ENCODE measurements around the gene LAPTM5. TPM values are rescaled to one million over a fixed set of nuclear protein-coding genes. Genes with fewer than 3 reads are reported as not detected.
A peak's percentile ranks its signal among the peaks of the same experiment; 100 is the strongest.

Gene LAPTM5
- total and polyA plus RNA-seq, 2 donors (not counting 1 experiment from before 2014, with no cell fraction given), result 1,384 to 1,519 TPM

- Mint-ChIP-seq H3K4me3 (peak overlapping the region; percentile 92), H3K27me3 (no peaks in the 10 kb centered on the region), H3K9me3 (ENCODE audit: insufficient read depth) (no peaks in the 10 kb centered on the region), H3K4me1 (peaks cover 80% of the 10 kb centered on the region), H3K27ac (peak overlapping the region; percentile 97)
- H3K4me2 ChIP-seq (replicated peaks; ENCODE audit: low read depth, low read length, poor library complexity, severe bottlenecking), result peak overlapping the region; percentile 94
- no peaks in the 10 kb centered on the region for H3K27me3 ChIP-seq (replicated peaks in 1 of 4; ENCODE audit: control extremely low read depth in 1 of 4, control insufficient read depth in 3 of 4, insufficient read depth in 4 of 4, low read length in 3 of 4)
- H3K9me3 ChIP-seq (ENCODE audit: control extremely low read depth in 1 of 3, control insufficient read depth in 2 of 3, insufficient read depth in 1 of 3, low read length in 2 of 3), result no peaks in the 10 kb centered on the region
- peaks cover 0 to 68% of the 10 kb centered on the region in 2 experiments for H3K36me3 ChIP-seq (replicated peaks in 1 of 2; ENCODE audit: control extremely low read depth in 1 of 2, control insufficient read depth in 1 of 2, extremely low read depth in 1 of 2, insufficient read depth in 2 of 2, low read length in 1 of 2)
- CTCF ChIA-PET, result interaction anchor here (17.4 to 38.6 kb wide), 3 partner anchors 1 to 27 kb away, joined by 312 to 769 read pairs (median 769); partner anchors contain the start of genes LAPTM5 and MATN1
- H2AFZ ChIP-seq (ENCODE audit: insufficient read depth, low read depth, low read length, poor library complexity, severe bottlenecking), result no peak overlapping the region
- POLR2A ChIA-PET, result interaction anchor here (0.6 to 10.3 kb wide), 8 partner anchors 8 to 1793 kb away, joined by 4 to 152 read pairs (median 14); no protein-coding TSS in a partner anchor
- H3K4me3 ChIP-seq (ENCODE audit: control extremely low read depth in 1 of 5, extremely low read depth in 1 of 5, insufficient read depth in 1 of 5, low read depth in 2 of 5, low read length in 4 of 5), result peak overlapping the region; percentile 80 to 97 (median 95)
- peaks cover 52% of the 10 kb centered on the region for H4K20me1 ChIP-seq (ENCODE audit: control insufficient read depth, insufficient read depth, low read length, poor library complexity, severe bottlenecking)
- peak overlapping the region; percentile 98 for H3K9ac ChIP-seq (ENCODE audit: low read length)
- 27% methylated on average over 1 of the region's 3 CpGs for WGBS (ENCODE audit: insufficient coverage)
- TF ChIP-seq CTCF (IDR thresholded peaks at IDR 0.05), result no peak
- no peak for TF ChIP-seq EZH2 (IDR thresholded peaks at IDR 0.05; ENCODE audit: borderline replicate concordance, insufficient read depth, low read depth, low read length, poor library complexity, severe bottlenecking)
- H3K27ac ChIP-seq (ENCODE audit: low read length in 2 of 2), result peak overlapping the region; percentile 98 to 100
- H3K4me1 ChIP-seq (ENCODE audit: control insufficient read depth in 2 of 2, insufficient read depth in 2 of 2, low read length in 2 of 2), result peaks cover 60 to 87% of the 10 kb centered on the region in 2 donors
- intact Hi-C loops (cut with micrococcal nuclease), result no loop called here
- DNase-seq (no peak), ATAC-seq (ENCODE audit: low read depth) (no peak)
- H3K79me2 ChIP-seq (ENCODE audit: control insufficient read depth, insufficient read depth, low read length), result peaks cover 100% of the 10 kb centered on the region
Measured at GRCh38 chr1:30753118-30753517, 4.5 kb downstream of the LAPTM5 start.

GRCh38 chr1:30752651-30752908 lies 5.0 kb downstream of the LAPTM5 start:
- ChIA-PET CTCF (interaction anchor here (0.8 to 38.6 kb wide), 4 partner anchors 1 to 157 kb away, joined by 5 to 769 read pairs (median 540); partner anchors contain the start of genes LAPTM5 and MATN1), POLR2A (interaction anchor here (0.6 to 10.3 kb wide), 9 partner anchors 7 to 1792 kb away, joined by 3 to 152 read pairs (median 8); no protein-coding TSS in a partner anchor)
- Histone ChIP-seq H4K20me1 (ENCODE audit: control insufficient read depth, insufficient read depth, low read length, poor library complexity, severe bottlenecking) (peaks cover 57% of the 10 kb centered on the region), H3K4me3 (ENCODE audit: control extremely low read depth in 1 of 5, extremely low read depth in 1 of 5, insufficient read depth in 1 of 5, low read depth in 2 of 5, low read length in 4 of 5) (peak overlapping the region in 4 of 5 experiments; percentile 80 to 97 (median 92)), H3K27ac (ENCODE audit: low read length in 2 of 2) (peak overlapping the region; percentile 98 to 100), H2AFZ (ENCODE audit: insufficient read depth, low read depth, low read length, poor library complexity, severe bottlenecking) (no peak overlapping the region), H3K27me3 (replicated peaks in 1 of 4; ENCODE audit: control extremely low read depth in 1 of 4, control insufficient read depth in 3 of 4, insufficient read depth in 4 of 4, low read length in 3 of 4) (no peaks in the 10 kb centered on the region), H3K4me2 (replicated peaks; ENCODE audit: low read depth, low read length, poor library complexity, severe bottlenecking) (peak overlapping the region; percentile 94), H3K9ac (ENCODE audit: low read length) (peak overlapping the region; percentile 98), H3K79me2 (ENCODE audit: control insufficient read depth, insufficient read depth, low read length) (peaks cover 100% of the 10 kb centered on the region), H3K36me3 (replicated peaks in 1 of 2; ENCODE audit: control extremely low read depth in 1 of 2, control insufficient read depth in 1 of 2, extremely low read depth in 1 of 2, insufficient read depth in 2 of 2, low read length in 1 of 2) (peaks cover 0 to 73% of the 10 kb centered on the region in 2 experiments), H3K4me1 (ENCODE audit: control insufficient read depth in 2 of 2, insufficient read depth in 2 of 2, low read length in 2 of 2) (peaks cover 62 to 87% of the 10 kb centered on the region in 2 donors), H3K9me3 (ENCODE audit: control extremely low read depth in 1 of 3, control insufficient read depth in 2 of 3, insufficient read depth in 1 of 3, low read length in 2 of 3) (no peaks in the 10 kb centered on the region)
- H3K4me3 Mint-ChIP-seq, result peak overlapping the region; percentile 89
- H3K4me1 Mint-ChIP-seq, result peaks cover 80% of the 10 kb centered on the region
- no peaks in the 10 kb centered on the region for H3K9me3 Mint-ChIP-seq (ENCODE audit: insufficient read depth)
- 49% methylated on average over 4 of the region's 9 CpGs for WGBS (ENCODE audit: insufficient coverage)
- peak overlapping the region; percentile 97 for H3K27ac Mint-ChIP-seq
- ATAC-seq (ENCODE audit: low read depth) (no peak), DNase-seq (no peak)
- H3K27me3 Mint-ChIP-seq, result no peaks in the 10 kb centered on the region
- TF ChIP-seq EZH2 (IDR thresholded peaks at IDR 0.05; ENCODE audit: borderline replicate concordance, insufficient read depth, low read depth, low read length, poor library complexity, severe bottlenecking), result no peak
- no peak for TF ChIP-seq CTCF (IDR thresholded peaks at IDR 0.05)
- intact Hi-C loops (cut with micrococcal nuclease), result no loop called here

Measured in B cell (primary cell).